ENCODE data around the gene TFDP1. TPM values are rescaled to one million over a fixed set of nuclear protein-coding genes. Genes with fewer than 3 reads are reported as not detected.

The TFDP1 gene
- total RNA-seq, 3 donors from 2014 or later, result 31.8 to 34.0 (median 33.3) TPM

DNA sequence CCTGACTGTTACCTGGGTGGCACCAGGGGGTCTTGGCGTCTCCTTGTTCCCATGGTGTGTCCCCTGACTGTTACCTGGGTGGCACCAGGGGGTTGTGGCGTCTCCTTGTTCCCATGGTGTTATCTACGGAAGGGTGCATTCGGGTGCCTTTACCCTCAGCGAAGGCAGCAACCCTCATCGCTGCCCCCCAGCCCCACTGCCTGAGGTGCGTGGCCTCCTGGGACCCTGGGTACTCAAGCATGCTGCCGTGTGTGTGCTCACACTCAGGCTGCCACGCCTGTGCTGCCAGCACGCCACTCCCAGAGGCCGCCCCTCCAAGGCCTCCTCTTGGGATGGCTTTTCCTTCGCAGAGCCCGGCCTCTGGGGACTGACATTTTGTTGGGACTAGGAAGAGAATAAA lies 25.1 kb downstream of the TFDP1 start:
- no peak for DNase-seq (ENCODE audit: low spot score in 2 of 2)
- Histone ChIP-seq H3K27ac (no peak overlapping the region), H3K9me3 (no peaks in the 10 kb centered on the region), H3K27me3 (no peaks in the 10 kb centered on the region), H3K4me3 (no peak overlapping the region), H3K4me1 (no peaks in the 10 kb centered on the region), H3K36me3 (no peaks in the 10 kb centered on the region)
- TF ChIP-seq POLR2AphosphoS5 (IDR thresholded peaks at IDR 0.05), result no peak
- TF ChIP-seq, protein P1, sequence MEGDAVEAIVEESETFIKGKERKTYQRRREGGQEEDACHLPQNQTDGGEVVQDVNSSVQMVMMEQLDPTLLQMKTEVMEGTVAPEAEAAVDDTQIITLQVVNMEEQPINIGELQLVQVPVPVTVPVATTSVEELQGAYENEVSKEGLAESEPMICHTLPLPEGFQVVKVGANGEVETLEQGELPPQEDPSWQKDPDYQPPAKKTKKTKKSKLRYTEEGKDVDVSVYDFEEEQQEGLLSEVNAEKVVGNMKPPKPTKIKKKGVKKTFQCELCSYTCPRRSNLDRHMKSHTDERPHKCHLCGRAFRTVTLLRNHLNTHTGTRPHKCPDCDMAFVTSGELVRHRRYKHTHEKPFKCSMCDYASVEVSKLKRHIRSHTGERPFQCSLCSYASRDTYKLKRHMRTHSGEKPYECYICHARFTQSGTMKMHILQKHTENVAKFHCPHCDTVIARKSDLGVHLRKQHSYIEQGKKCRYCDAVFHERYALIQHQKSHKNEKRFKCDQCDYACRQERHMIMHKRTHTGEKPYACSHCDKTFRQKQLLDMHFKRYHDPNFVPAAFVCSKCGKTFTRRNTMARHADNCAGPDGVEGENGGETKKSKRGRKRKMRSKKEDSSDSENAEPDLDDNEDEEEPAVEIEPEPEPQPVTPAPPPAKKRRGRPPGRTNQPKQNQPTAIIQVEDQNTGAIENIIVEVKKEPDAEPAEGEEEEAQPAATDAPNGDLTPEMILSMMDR (IDR thresholded peaks at IDR 0.05), result no peak
- TF ChIP-seq POLR2A (IDR thresholded peaks at IDR 0.05), result no peak
- intact Hi-C loops (cut with DNase I; ENCODE audit: low total_unique reads), result no loop called here

DNA sequence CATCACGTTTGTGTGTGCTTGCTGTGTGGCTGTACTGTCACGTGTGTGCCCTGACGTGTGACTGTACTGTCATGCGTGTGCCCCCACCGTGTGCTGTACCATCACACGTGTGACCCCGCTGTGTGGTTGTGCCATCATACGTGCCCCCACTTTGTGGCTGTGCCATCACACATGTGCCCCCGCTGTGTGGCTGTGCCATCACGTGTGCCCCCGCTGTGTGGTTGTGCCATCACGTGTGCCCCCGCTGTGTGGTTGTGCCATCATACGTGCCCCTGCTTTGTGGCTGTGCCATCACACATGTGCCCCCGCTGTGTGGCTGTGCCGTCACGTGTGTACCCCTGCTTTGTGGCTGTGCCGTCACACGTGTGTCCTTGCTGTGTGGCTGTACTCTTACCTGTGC lies 25.7 kb downstream of the TFDP1 start:
- no peaks in the 10 kb centered on the region for H3K36me3 ChIP-seq
- no peaks in the 10 kb centered on the region for H3K9me3 ChIP-seq
- intact Hi-C loops (cut with DNase I; ENCODE audit: low total_unique reads), result no loop called here
- no peaks in the 10 kb centered on the region for H3K27me3 ChIP-seq
- no peak for DNase-seq (ENCODE audit: low spot score in 2 of 2)
- H3K4me3 ChIP-seq, result no peak overlapping the region
- no peak for TF ChIP-seq POLR2A (IDR thresholded peaks at IDR 0.05)
- TF ChIP-seq, protein P1 (IDR thresholded peaks at IDR 0.05), result no peak
- TF ChIP-seq POLR2AphosphoS5 (IDR thresholded peaks at IDR 0.05), result no peak
- no peak overlapping the region for H3K27ac ChIP-seq
- no peaks in the 10 kb centered on the region for H3K4me1 ChIP-seq

DNA sequence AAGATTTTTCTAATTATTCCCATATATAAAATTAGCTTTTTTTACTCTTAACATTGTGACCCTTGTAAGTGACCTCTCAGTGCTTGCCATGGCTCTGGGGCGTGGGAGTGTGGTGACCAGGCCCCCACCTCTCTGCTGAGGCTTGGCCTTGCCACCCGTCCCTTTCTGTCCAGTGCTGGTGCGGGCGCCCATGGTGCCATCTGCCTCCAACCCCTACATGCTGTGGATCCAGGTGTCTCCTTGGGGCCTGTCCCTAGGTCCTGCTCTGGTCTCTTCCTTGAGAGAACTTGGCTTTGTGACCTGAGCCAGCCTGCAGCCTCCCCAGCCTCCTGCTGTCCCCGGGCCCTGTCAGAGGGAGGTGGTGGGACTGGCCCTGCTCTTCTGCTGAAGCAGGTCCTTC lies 27.4 kb downstream of the TFDP1 start:
- Histone ChIP-seq H3K4me3 (no peak overlapping the region), H3K36me3 (no peaks in the 10 kb centered on the region), H3K27me3 (no peaks in the 10 kb centered on the region), H3K4me1 (no peaks in the 10 kb centered on the region), H3K27ac (no peak overlapping the region), H3K9me3 (no peaks in the 10 kb centered on the region)
- TF ChIP-seq POLR2A (IDR thresholded peaks at IDR 0.05) (no peak), POLR2AphosphoS5 (IDR thresholded peaks at IDR 0.05) (no peak)
- TF ChIP-seq, protein P1 (IDR thresholded peaks at IDR 0.05), result no peak
- no peak for DNase-seq (ENCODE audit: low spot score in 2 of 2)
- intact Hi-C loops (cut with DNase I; ENCODE audit: low total_unique reads), result no loop called here

DNA sequence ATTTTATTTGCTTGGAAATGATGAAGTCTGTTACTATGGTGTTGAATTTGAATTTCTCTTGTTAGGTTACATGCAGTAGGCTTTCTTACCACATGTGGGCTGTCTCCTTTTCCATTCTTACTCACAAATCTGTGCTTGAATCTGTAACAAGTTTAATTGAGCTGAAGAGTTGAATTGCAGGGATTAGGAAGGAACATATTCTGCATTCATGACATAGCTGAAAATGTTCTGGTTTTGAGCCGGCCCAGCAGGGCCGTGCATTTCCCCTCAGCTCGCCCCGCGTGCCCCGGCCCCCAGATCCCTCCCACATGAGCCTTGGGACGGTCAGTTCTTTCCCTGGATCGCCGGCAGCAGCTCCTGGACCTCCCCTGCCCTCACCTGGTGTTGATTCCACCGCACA lies 28.1 kb downstream of the TFDP1 start:
- Histone ChIP-seq H3K4me3 (no peak overlapping the region), H3K9me3 (no peaks in the 10 kb centered on the region), H3K27ac (no peak overlapping the region), H3K4me1 (no peaks in the 10 kb centered on the region), H3K27me3 (no peaks in the 10 kb centered on the region), H3K36me3 (no peaks in the 10 kb centered on the region)
- TF ChIP-seq, protein P1 (IDR thresholded peaks at IDR 0.05), result no peak
- TF ChIP-seq POLR2AphosphoS5 (IDR thresholded peaks at IDR 0.05) (no peak), POLR2A (IDR thresholded peaks at IDR 0.05) (no peak)
- intact Hi-C loops (cut with DNase I; ENCODE audit: low total_unique reads), result no loop called here
- DNase-seq (ENCODE audit: low spot score in 2 of 2), result no peak

DNA sequence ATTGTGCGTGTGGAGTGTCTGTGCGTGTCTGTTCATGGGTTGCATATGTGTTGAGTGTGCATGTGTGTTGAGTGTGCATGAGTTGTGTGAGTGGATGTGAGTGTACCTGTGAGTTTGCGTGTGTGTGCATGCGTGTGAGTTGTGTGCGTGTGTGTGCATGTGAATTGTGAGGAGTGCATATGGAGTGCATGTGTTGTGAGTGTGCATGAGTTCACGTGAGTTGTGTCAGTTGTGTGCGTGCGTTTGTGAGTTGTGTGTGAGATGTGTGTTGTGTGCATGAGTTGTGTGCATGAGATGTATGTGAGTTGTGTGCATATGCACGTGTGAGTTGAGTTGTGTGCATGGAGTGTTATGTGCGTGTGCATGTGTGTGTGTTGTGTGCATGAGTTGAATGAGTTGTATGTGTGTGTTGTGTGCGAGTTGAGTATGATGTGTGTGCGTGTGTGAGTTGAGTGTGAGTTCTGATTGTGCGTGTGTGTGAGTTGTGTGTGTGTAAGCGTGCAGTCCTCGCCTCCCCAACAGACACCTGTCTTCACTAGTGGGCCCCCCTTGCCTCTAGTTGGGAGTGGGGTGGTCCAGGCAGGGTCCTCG lies 29.3 kb downstream of the TFDP1 start:
- no peaks in the 10 kb centered on the region for H3K36me3 ChIP-seq

More for the DNA sequence above, 29.3 kb downstream of the TFDP1 start:
- intact Hi-C loops (cut with DNase I; ENCODE audit: low total_unique reads), result no loop called here
- Histone ChIP-seq H3K4me1 (no peaks in the 10 kb centered on the region), H3K27ac (no peak overlapping the region), H3K4me3 (no peak overlapping the region), H3K9me3 (no peaks in the 10 kb centered on the region), H3K27me3 (no peaks in the 10 kb centered on the region)
- TF ChIP-seq POLR2AphosphoS5 (IDR thresholded peaks at IDR 0.05) (no peak), POLR2A (IDR thresholded peaks at IDR 0.05) (no peak)
- TF ChIP-seq, protein P1 (IDR thresholded peaks at IDR 0.05), result no peak
- no peak for DNase-seq (ENCODE audit: low spot score in 2 of 2)

Measured in breast epithelium (tissue), 4 donors.